CD8-positive, alpha-beta memory T cell (primary cell): ENCODE data around the gene ACOT13. TPM values are rescaled to one million over a fixed set of nuclear protein-coding genes. Genes with fewer than 3 reads are reported as not detected.
"Not testable (repeated sequence)": the region's sequence is repeated elsewhere in the genome, so short reads cannot be mapped to it uniquely, and the experiment has no call there.

Source experiments
- CTCF ChIA-PET: fragments of 350-600 bp; sonication (Branson Sonifier 250); formaldehyde crosslinking; loops from one replicate; lab custom pipeline; 2021; ENCODE audit warnings: antibody characterized with exemption; lab: Charles Lee
- POLR2A ChIA-PET: fragments of 350-600 bp; sonication (Branson Sonifier 250); formaldehyde crosslinking; loops from one replicate; lab custom pipeline; 2021; ENCODE audit warnings: antibody characterized with exemption; lab: Charles Lee
- DNase-seq, 5 donors: peaks; one replicate each; pipeline versions ENCODE4 v3.0.0 to v3.0.0-alpha.2; 2020 to 2022; ENCODE audit warnings: mixed read lengths in 1 of 5
- H3K27ac ChIP-seq: one replicate; pipeline ENCODE4 v1.7.0; 2013; ENCODE audit warnings: low read depth, mild to moderate bottlenecking, low read length, moderate library complexity
- H3K27me3 ChIP-seq: 2 replicates; pipeline ENCODE4 v1.7.0; 2013; ENCODE audit warnings: low read length, mild to moderate bottlenecking; ENCODE audit not compliant: insufficient read depth, poor library complexity, severe bottlenecking
- H3K36me3 ChIP-seq: 2 replicates; pipeline ENCODE4 v1.7.0; 2013; ENCODE audit warnings: mild to moderate bottlenecking, low read length, moderate library complexity; ENCODE audit not compliant: insufficient read depth
- H3K4me1 ChIP-seq: 2 replicates; pipeline ENCODE4 v1.7.0; 2013; ENCODE audit warnings: mild to moderate bottlenecking, low read length, moderate library complexity; ENCODE audit not compliant: insufficient read depth
- H3K4me3 ChIP-seq: 2 replicates; pipeline ENCODE4 v1.7.0; 2013; ENCODE audit warnings: mild to moderate bottlenecking, low read length
- H3K9me3 ChIP-seq: 2 replicates; pipeline ENCODE4 v1.7.0; 2013; ENCODE audit warnings: mild to moderate bottlenecking, low read length
- H3K27ac Mint-ChIP-seq, 8 donors: one replicate each; pipeline ENCODE4 v1.8.0; 2020 to 2021; ENCODE audit warnings: mixed read lengths in 8 of 8, mild to moderate bottlenecking in 6 of 8, inconsistent platforms in 3 of 8, moderate library complexity in 3 of 8
- H3K27me3 Mint-ChIP-seq, 2 donors: one replicate each; pipeline ENCODE4 v1.8.0; 2020 to 2021; ENCODE audit warnings: mixed read lengths in 2 of 2, mild to moderate bottlenecking in 1 of 2, moderate library complexity in 1 of 2
- H3K36me3 Mint-ChIP-seq, 3 donors: one replicate each; pipeline ENCODE4 v1.8.0; 2020 to 2021; ENCODE audit warnings: mixed read lengths in 3 of 3, inconsistent platforms in 1 of 3, mild to moderate bottlenecking in 1 of 3
- H3K4me1 Mint-ChIP-seq, 3 donors: one replicate each; pipeline ENCODE4 v1.8.0; 2020 to 2021; ENCODE audit warnings: mixed read lengths in 3 of 3, inconsistent platforms in 1 of 3, mild to moderate bottlenecking in 1 of 3
- H3K4me3 Mint-ChIP-seq, 7 donors: one replicate each; pipeline ENCODE4 v1.8.0; 2020 to 2021; ENCODE audit warnings: mixed read lengths in 7 of 7, mild to moderate bottlenecking in 6 of 7, moderate library complexity in 4 of 7, inconsistent platforms in 2 of 7
- H3K9me3 Mint-ChIP-seq, 5 donors: one replicate each; pipeline ENCODE4 v1.8.0; 2020 to 2022; ENCODE audit warnings: mixed read lengths in 5 of 5, mild to moderate bottlenecking in 3 of 5, moderate library complexity in 2 of 5, inconsistent platforms in 1 of 5
- polyA plus RNA-seq: library from polyadenylated mRNA; unstranded; fragments of 300-500 nt; fragmentation: Illumina TruSeq; gene quantifications from one replicate; pipeline ENCODE4 v1.2.3, GENCODE V29; 2021
- total RNA-seq, 2 experiments: library from RNA; stranded (reverse); gene quantifications; one replicate each; pipeline ENCODE4 v1.2.3, GENCODE V29; 2021

ACOT13 gene
- total and polyA plus RNA-seq, 3 experiments from 2014 or later = 17.0 to 25.3 (median 19.6) TPM

- Histone ChIP-seq H3K27me3 (no peaks in the 10 kb centered on the region), H3K9me3 (no peaks in the 10 kb centered on the region), H3K27ac (no peak overlapping the region), H3K36me3 (peaks cover 18% of the 10 kb centered on the region), H3K4me1 (peaks cover 34% of the 10 kb centered on the region), H3K4me3 (no peak overlapping the region)
- Mint-ChIP-seq H3K27me3 (no peaks in the 10 kb centered on the region), H3K4me1 (peaks cover 51 to 95% (median 85%) of the 10 kb centered on the region in 3 donors), H3K36me3 (peaks cover 0 to 78% (median 10%) of the 10 kb centered on the region in 3 donors), H3K9me3 (no peaks in the 10 kb centered on the region), H3K27ac (peak overlapping the region in 3 of 8 donors; percentile 22 to 77 (median 59)), H3K4me3 (peak overlapping the region in 1 of 7 donors; percentile 34)
- ChIA-PET CTCF (no interaction called here), POLR2A (no interaction called here)
- DNase-seq = no peak
These were observed 3.7 kb upstream of the ACOT13 start for GRCh38 chr6:24663189-24663588.

- no peaks in the 10 kb centered on the region for H3K9me3 Mint-ChIP-seq
- no peaks in the 10 kb centered on the region for H3K9me3 ChIP-seq
- no peak overlapping the region for H3K4me3 ChIP-seq
- H3K27ac ChIP-seq = no peak overlapping the region
- H3K36me3 Mint-ChIP-seq = peaks cover 0 to 67% (median 6%) of the 10 kb centered on the region in 3 donors
- H3K36me3 ChIP-seq = peaks cover 18% of the 10 kb centered on the region
- no peak for DNase-seq
- H3K27me3 ChIP-seq = no peaks in the 10 kb centered on the region
- no peaks in the 10 kb centered on the region for H3K27me3 Mint-ChIP-seq
- H3K4me1 Mint-ChIP-seq = peaks cover 54 to 95% (median 84%) of the 10 kb centered on the region in 3 donors
- peaks cover 39% of the 10 kb centered on the region for H3K4me1 ChIP-seq
- POLR2A ChIA-PET = interaction anchor here (0.6 kb wide), 2 partner anchors 55 to 85 kb away, joined by 3 to 4 read pairs; partner anchors contain the start of gene C6orf62
- CTCF ChIA-PET = no interaction called here
- H3K27ac Mint-ChIP-seq = peak overlapping the region; percentile 3 to 99 (median 81)
- peak overlapping the region in 6 of 7 donors; percentile 98 to 100 (median 99) for H3K4me3 Mint-ChIP-seq
These were observed 2.6 kb upstream of the ACOT13 start for GRCh38 chr6:24664046-24664987.

GRCh38 chr6:24666097-24666640 is 708 bp upstream of the ACOT13 start:
- H3K4me3 ChIP-seq = peak overlapping the region; percentile 78
- Mint-ChIP-seq H3K9me3 (peaks cover 0 to 4% (median 0%) of the 10 kb centered on the region in 5 donors), H3K27ac (peak overlapping the region; percentile 90 to 99 (median 98)), H3K4me1 (peaks cover 47 to 82% (median 70%) of the 10 kb centered on the region in 3 donors), H3K4me3 (peak overlapping the region; percentile 97 to 100 (median 99)), H3K36me3 (peaks cover 0 to 58% (median 6%) of the 10 kb centered on the region in 3 donors), H3K27me3 (no peaks in the 10 kb centered on the region)
- peaks cover 39% of the 10 kb centered on the region for H3K4me1 ChIP-seq
- ChIA-PET POLR2A (interaction anchor here (0.6 to 2.9 kb wide), 7 partner anchors 20 to 124 kb away, joined by 3 to 22 read pairs (median 6); partner anchors contain the start of genes C6orf62, GMNN and KIAA0319), CTCF (interaction anchor here (1.2 to 2.7 kb wide), 7 partner anchors 20 to 361 kb away, joined by 3 to 17 read pairs (median 5); partner anchors contain the start of gene KIAA0319)
- H3K27ac ChIP-seq = peak overlapping the region; percentile 89
- no peaks in the 10 kb centered on the region for H3K27me3 ChIP-seq
- DNase-seq = peak in 1 of 5 donors; percentile 20
- no peaks in the 10 kb centered on the region for H3K9me3 ChIP-seq
- peaks cover 18% of the 10 kb centered on the region for H3K36me3 ChIP-seq

- Histone ChIP-seq H3K4me1 (peaks cover 39% of the 10 kb centered on the region), H3K9me3 (no peaks in the 10 kb centered on the region), H3K27ac (peak overlapping the region; percentile 89), H3K27me3 (no peaks in the 10 kb centered on the region), H3K36me3 (peaks cover 18% of the 10 kb centered on the region), H3K4me3 (peak overlapping the region; percentile 78)
- POLR2A ChIA-PET = interaction anchor here (0.6 to 2.9 kb wide), 6 partner anchors 21 to 368 kb away, joined by 3 to 22 read pairs (median 6); partner anchors contain the start of genes C6orf62, GMNN and KIAA0319
- peaks cover 0 to 4% (median 0%) of the 10 kb centered on the region in 5 donors for H3K9me3 Mint-ChIP-seq
- peaks cover 41 to 70% (median 60%) of the 10 kb centered on the region in 3 donors for H3K4me1 Mint-ChIP-seq
- no peaks in the 10 kb centered on the region for H3K27me3 Mint-ChIP-seq
- H3K4me3 Mint-ChIP-seq = peak overlapping the region; percentile 97 to 100 (median 99)
- peak overlapping the region; percentile 90 to 99 (median 98) for H3K27ac Mint-ChIP-seq
- CTCF ChIA-PET = interaction anchor here (1.5 to 2.7 kb wide), 5 partner anchors 21 to 359 kb away, joined by 3 to 17 read pairs (median 13); partner anchors contain the start of gene KIAA0319
- no peak for DNase-seq
- H3K36me3 Mint-ChIP-seq = peaks cover 0 to 46% (median 6%) of the 10 kb centered on the region in 3 donors
These were observed 514 bp downstream of the ACOT13 start for GRCh38 chr6:24667378-24667803.

- H3K9me3 Mint-ChIP-seq, H3K27me3 Mint-ChIP-seq, H3K27me3 ChIP-seq, DNase-seq, H3K9me3 ChIP-seq, POLR2A ChIA-PET: not testable (repeated sequence)
- H3K36me3 Mint-ChIP-seq = peaks cover 3 to 38% (median 4%) of the 10 kb centered on the region in 3 donors
- CTCF ChIA-PET = interaction anchor here (2.7 kb wide), 1 partner anchor 87 kb away, joined by 17 read pairs; no protein-coding TSS in a partner anchor
- H3K4me1 Mint-ChIP-seq = peaks cover 37 to 60% (median 51%) of the 10 kb centered on the region in 3 donors
- peak overlapping the region; percentile 97 to 100 (median 99) for H3K4me3 Mint-ChIP-seq
- peak overlapping the region in 2 of 8 donors; percentile 40 to 41 for H3K27ac Mint-ChIP-seq
- Histone ChIP-seq H3K36me3 (peaks cover 12% of the 10 kb centered on the region), H3K27ac (peak overlapping the region; percentile 89), H3K4me3 (peak overlapping the region; percentile 78), H3K4me1 (peaks cover 39% of the 10 kb centered on the region)
These were observed 1.5 kb downstream of the ACOT13 start for GRCh38 chr6:24668066-24668996.

- H3K9me3 Mint-ChIP-seq = peaks cover 0 to 4% (median 1%) of the 10 kb centered on the region in 5 donors
- no peak for DNase-seq
- CTCF ChIA-PET = no interaction called here
- POLR2A ChIA-PET = no interaction called here
- H3K27me3 Mint-ChIP-seq = no peaks in the 10 kb centered on the region
- H3K36me3 ChIP-seq = peaks cover 8% of the 10 kb centered on the region
- H3K4me3 Mint-ChIP-seq = peak overlapping the region; percentile 38 to 100 (median 59)
- H3K4me3 ChIP-seq = no peak overlapping the region
- peak overlapping the region; percentile 45 for H3K27ac ChIP-seq
- peaks cover 0 to 31% (median 4%) of the 10 kb centered on the region in 3 donors for H3K36me3 Mint-ChIP-seq
- H3K27me3 ChIP-seq = no peaks in the 10 kb centered on the region
- H3K4me1 ChIP-seq = peaks cover 35% of the 10 kb centered on the region
- H3K27ac Mint-ChIP-seq = peak overlapping the region in 2 of 8 donors; percentile 40 to 41
- no peaks in the 10 kb centered on the region for H3K9me3 ChIP-seq
- H3K4me1 Mint-ChIP-seq = peaks cover 30 to 54% (median 44%) of the 10 kb centered on the region in 3 donors
These were observed 2.1 kb downstream of the ACOT13 start for GRCh38 chr6:24668997-24669361.

- DNase-seq, H3K27ac ChIP-seq, H3K36me3 ChIP-seq, H3K9me3 ChIP-seq, CTCF ChIA-PET, H3K4me3 ChIP-seq, H3K27me3 ChIP-seq, H3K27me3 Mint-ChIP-seq, H3K9me3 Mint-ChIP-seq, POLR2A ChIA-PET, H3K27ac Mint-ChIP-seq: not testable (repeated sequence)
- peaks cover 20% of the 10 kb centered on the region for H3K4me1 ChIP-seq
- peaks cover 0 to 18% (median 4%) of the 10 kb centered on the region in 3 donors for H3K36me3 Mint-ChIP-seq
- peaks cover 18 to 39% (median 30%) of the 10 kb centered on the region in 3 donors for H3K4me1 Mint-ChIP-seq
- peak overlapping the region in 1 of 7 donors; percentile 74 for H3K4me3 Mint-ChIP-seq
These were observed 3.6 kb downstream of the ACOT13 start for GRCh38 chr6:24670492-24670891.
